NCI-H2227 treated with DMSO at 0.1 percent for 48 hours (cell line): ENCODE measurements around the gene IRX4.
"Not testable (repeated sequence)": the region's sequence is repeated elsewhere in the genome, so short reads cannot be mapped to it uniquely, and the experiment has no call there.

Experiments
- DNase-seq: peaks from one replicate; lab custom pipeline; 2025; lab: John Stamatoyannopoulos, UW

Gene IRX4

GRCh38 chr5:1877103-1878049, 5.3 kb downstream of the IRX4 start:
- DNase-seq: no peak

- DNase-seq: no peak
These were observed 6.1 kb downstream of the IRX4 start for GRCh38 chr5:1876660-1877064.

- no peak for DNase-seq
These were observed 6.7 kb downstream of the IRX4 start for GRCh38 chr5:1875843-1876659.

GRCh38 chr5:1875281-1875842, 7.4 kb downstream of the IRX4 start:
- no peak for DNase-seq

- no peak for DNase-seq
These were observed 7.9 kb downstream of the IRX4 start for GRCh38 chr5:1874771-1875220.

- DNase-seq: no peak
These were observed 8.4 kb downstream of the IRX4 start for GRCh38 chr5:1874348-1874747.

GRCh38 chr5:1873243-1873959, 9.3 kb downstream of the IRX4 start:
- no peak for DNase-seq

GRCh38 chr5:1871441-1871840, 11.3 kb downstream of the IRX4 start:
- DNase-seq: no peak

GRCh38 chr5:1870435-1871272, 12.1 kb downstream of the IRX4 start:
- not testable (repeated sequence) for DNase-seq

- no peak for DNase-seq
These were observed 13.7 kb downstream of the IRX4 start for GRCh38 chr5:1868886-1869475.

GRCh38 chr5:1867815-1868143, 14.9 kb downstream of the IRX4 start:
- DNase-seq: no peak

- DNase-seq: no peak
These were observed 15.5 kb downstream of the IRX4 start for GRCh38 chr5:1867114-1867814.

GRCh38 chr5:1865948-1866347, 16.8 kb downstream of the IRX4 start:
- DNase-seq: no peak

- no peak for DNase-seq
These were observed 17.2 kb downstream of the IRX4 start for GRCh38 chr5:1865486-1865885.

GRCh38 chr5:1864896-1865440, 17.8 kb downstream of the IRX4 start:
- no peak for DNase-seq

- no peak for DNase-seq
These were observed 21.8 kb downstream of the IRX4 start for GRCh38 chr5:1860949-1861348.

GRCh38 chr5:1860021-1860610, 22.6 kb downstream of the IRX4 start:
- DNase-seq: no peak

GRCh38 chr5:1859099-1859498, 23.6 kb downstream of the IRX4 start:
- DNase-seq: no peak

GRCh38 chr5:1858436-1858835, 24.3 kb downstream of the IRX4 start:
- no peak for DNase-seq

GRCh38 chr5:1857256-1857600, 25.5 kb downstream of the IRX4 start:
- DNase-seq: no peak
